IPS-11a (cell line): Measurements from ENCODE around the gene DENND1A.
"Not testable (repeated sequence)": the region's sequence is repeated elsewhere in the genome, so short reads cannot be mapped to it uniquely, and the experiment has no call there.

Source experiments
- H3K4me3 ChIP-seq: one replicate; pipeline ENCODE4 v1.5.1; 2013; ENCODE audit warnings: low read depth, low read length, control low read depth

Gene DENND1A

GRCh38 chr9:123406016-123406415, 523.9 kb downstream of the DENND1A start:
- no peak overlapping the region for H3K4me3 ChIP-seq

DNA sequence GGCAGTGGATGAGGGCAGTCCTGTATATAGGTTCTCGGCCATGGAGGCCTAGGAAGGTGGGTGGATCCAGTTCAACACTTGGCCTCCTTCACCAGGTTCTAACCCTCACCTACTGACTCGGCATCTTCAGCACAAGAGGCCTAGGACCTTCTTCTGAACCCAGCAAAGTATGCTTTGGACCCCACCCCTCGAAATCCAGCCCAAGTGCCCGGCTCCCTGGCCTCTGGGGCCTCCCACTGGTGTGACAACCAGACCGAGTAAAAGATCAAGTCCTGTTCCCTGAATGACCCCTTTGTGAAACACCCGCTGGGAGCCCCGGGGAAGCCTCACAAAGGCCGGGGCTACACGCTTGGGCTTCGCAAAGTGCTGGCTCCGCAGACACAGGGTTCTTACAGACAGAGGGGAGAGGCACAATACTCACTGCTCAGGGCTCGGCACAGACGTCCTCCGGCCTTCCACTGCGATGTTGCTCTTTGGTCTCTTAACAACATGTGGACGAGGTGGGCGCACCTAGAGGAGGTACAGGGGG, 526.9 kb downstream of the DENND1A start:
- H3K4me3 ChIP-seq = no peak overlapping the region

DNA sequence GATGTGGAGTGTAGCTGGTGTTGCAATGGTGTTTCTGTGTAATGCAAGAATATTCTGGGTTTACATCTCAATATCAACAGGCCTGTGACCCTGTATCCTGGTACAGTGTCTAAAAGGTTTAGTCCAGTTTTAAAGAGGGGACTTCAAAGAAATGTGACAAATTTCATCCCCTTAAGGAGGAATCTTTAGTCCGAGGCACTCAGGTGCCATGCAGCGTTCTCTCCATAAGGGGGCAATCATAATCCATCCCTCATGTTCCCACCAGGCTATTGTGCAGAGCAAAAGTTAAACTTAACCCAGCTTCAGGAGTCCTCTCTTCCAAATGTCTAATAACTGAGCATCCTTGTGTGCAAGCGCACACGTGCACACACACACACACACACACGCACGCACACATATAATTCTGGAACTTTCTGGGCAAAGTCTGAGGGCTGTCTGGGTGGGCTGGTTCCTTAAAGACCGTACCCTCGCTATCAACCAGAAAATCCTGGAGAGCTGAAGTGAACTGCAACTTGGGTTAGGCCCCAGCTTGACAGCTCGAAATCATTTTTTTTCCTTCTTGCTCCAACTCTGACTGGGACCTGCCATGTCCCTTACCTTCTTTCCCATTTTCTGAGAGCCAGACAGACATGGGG, 527.9 kb downstream of the DENND1A start:
- H3K4me3 ChIP-seq = no peak overlapping the region

GRCh38 chr9:123400926-123401503, 528.9 kb downstream of the DENND1A start:
- no peak overlapping the region for H3K4me3 ChIP-seq

- H3K4me3 ChIP-seq = no peak overlapping the region
These were observed 530.0 kb downstream of the DENND1A start for GRCh38 chr9:123399803-123400378.

DNA sequence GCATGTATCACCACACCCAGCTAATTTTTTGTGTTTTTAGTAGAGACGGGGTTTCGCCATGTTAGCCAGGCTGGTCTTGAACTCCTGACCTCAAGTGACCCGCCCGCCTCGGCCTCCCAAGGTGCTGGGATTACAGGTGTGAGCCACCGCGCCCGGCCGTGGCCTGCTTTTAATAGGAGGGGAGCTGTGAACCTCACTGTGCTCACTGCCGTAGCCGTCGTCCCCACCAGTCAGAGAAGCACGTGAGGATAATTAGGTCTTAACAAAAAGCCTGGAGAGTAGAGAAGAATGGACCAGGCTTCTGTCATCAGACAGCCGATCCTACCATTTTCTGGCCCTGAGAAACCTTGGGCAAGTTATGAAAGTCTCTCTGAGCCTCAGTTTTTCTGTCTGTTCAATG, 531.0 kb downstream of the DENND1A start:
- not testable (repeated sequence) for H3K4me3 ChIP-seq

GRCh38 chr9:123397975-123398374, 532.0 kb downstream of the DENND1A start:
- H3K4me3 ChIP-seq = no peak overlapping the region

DNA sequence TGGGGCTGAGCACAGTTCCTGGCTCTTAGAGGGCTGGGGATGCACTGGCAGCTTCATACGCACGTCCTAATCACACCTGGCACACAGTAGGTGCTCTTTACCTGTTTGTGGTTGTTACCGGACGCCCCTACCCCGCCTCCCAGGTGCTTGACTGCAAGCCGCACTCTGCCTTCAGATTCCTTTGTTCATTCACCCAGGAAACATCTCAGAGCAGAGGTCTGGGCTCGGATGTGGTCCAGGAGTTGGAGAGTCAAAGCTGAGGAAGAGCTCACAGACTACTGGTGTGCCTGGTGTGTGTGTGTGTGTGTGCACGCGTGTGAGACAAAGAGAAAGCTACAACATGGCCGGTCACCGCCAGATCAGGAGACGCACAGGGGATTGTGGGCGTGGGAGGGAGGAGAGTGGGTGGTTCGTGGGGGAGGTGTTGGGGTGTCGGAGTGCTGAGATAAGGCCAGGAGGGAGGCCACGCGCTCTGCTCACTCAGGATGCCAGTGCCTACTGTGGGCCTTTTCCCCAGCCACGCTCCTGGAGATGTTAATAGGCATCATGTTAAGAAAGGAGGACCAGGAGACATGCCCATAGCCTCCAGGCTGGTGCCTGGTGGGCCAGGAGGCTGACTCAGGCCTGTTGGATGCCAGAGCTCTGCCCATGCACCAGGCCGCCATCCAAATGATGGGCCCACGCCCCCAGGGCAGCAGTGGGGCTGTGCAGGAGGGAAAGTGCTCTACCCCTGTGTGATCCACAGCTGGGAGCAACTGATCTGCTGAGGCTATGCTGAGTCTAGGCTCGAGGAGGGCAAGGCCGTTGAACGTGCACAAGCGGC, 534.0 kb downstream of the DENND1A start:
- no peak overlapping the region for H3K4me3 ChIP-seq

DNA sequence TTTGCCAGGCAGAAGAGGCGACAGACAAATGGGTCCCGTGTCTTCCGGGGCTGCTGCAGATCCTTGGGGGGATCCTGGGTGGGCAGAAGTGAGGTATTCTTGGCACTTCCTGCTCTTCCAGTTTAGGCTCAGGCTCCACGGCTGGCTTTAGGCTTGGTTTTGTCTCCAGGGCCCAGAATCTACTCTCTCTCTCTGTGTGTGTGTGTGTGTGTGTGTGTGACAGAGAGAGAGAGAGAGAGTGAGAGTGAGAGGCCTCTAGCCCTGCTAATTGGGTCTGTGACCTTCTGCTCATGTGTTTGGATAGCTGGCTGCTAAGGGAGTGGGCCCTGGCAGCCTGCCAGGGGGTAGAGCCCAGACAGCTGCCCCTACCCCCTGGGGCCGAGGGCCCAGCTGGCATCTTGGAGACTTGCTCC, 534.6 kb downstream of the DENND1A start:
- H3K4me3 ChIP-seq = no peak overlapping the region

GRCh38 chr9:123394291-123395235, 535.4 kb downstream of the DENND1A start:
- no peak overlapping the region for H3K4me3 ChIP-seq

DNA sequence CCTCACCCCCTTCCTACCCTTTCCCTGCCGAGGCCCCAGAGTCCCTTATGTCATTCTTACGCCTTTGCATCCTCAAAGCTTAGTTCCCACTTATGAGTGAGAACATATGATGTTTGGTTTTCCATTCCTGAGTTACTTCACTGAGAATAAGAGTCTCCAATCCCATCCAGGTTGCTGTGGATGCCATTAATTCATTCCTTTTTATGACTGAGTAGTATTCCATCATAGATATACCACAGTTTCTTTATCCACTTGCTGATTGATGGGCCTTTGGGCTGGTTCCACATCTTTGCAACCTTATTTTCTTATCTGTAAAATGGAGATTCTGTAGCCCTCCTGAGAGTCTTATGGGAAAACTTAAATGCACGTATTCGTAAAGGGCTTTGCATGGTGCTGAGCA, 537.1 kb downstream of the DENND1A start:
- H3K4me3 ChIP-seq = no peak overlapping the region

GRCh38 chr9:123391946-123392345, 538.0 kb downstream of the DENND1A start:
- H3K4me3 ChIP-seq = no peak overlapping the region

DNA sequence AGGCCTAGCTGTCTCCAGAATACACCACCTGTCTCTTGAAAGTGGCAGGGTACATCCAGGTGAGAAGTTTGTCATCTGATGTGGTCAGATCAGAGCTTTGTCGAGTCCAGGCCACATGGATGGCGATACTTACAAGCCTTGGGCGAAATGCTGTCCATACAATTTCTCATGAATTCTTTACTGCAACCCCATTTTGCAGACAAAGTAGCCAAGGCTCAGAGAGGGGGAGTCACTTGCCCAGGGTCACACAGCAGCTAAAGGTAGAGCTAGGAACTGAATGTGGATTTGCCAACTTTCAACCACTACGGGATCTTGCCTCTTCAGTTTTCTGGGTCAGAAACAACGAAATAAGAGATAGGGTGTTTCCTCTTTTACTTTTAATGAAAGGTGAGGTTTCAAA, 538.7 kb downstream of the DENND1A start:
- H3K4me3 ChIP-seq = no peak overlapping the region

GRCh38 chr9:123390337-123391135, 539.4 kb downstream of the DENND1A start:
- no peak overlapping the region for H3K4me3 ChIP-seq

GRCh38 chr9:123389698-123390097, 540.2 kb downstream of the DENND1A start:
- no peak overlapping the region for H3K4me3 ChIP-seq

DNA sequence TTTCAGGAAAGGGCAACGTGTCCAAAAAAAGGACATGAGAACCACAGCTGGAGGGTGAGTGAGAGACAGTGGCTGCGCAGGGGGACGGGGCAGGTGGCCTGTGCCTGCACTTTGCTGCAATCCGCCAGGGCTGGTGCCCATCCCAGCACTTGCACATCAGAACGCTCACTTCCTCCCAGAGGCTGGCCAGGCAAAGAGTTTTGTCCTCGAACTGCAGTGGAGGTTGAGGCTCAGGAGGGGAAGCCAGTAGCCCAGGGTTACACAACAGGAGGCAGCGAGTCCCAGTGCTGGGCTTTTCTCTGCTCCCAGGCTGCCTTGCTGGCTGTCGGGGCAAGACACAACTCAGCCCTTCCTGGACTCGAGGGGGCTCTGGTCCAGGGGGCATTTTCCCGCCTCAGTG, 540.9 kb downstream of the DENND1A start:
- H3K4me3 ChIP-seq = no peak overlapping the region

GRCh38 chr9:123387686-123388085, 542.2 kb downstream of the DENND1A start:
- no peak overlapping the region for H3K4me3 ChIP-seq

DNA sequence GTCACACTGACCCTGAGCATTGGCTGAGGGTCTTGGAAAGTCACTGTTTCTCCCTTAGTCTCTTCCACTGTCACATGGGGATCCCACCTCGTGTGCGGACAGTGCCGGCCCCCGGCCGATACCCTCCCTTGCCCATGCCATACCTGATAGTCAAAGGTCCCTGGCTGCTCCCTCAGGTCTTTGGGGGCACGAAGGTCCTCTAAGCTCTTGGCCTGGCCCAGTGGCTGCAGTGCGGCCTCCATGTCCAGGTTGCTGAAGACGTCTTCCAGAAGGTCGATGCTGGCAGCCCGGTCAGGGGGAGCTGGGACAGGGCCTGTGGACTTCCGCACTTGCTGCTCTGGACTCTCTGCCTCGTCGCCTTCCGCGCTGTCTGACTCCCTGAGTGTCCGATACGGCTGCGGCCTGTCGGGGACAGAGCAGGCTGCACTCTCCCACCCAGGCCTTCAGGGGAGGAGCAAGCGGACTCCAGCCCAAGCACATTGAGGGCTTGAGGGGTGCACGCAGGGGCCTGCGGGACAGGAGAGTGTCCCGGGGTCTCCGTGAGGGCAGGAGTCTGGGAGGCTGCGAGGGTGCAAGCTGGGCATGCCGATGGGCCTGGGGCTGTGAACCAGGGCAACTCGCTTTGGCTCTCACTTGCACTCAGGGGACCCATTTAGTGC, 546.3 kb downstream of the DENND1A start:
- H3K4me3 ChIP-seq = no peak overlapping the region
